WTC11 (cell line): ENCODE measurements around the gene ZBTB24. TPM values are rescaled to one million over a fixed set of nuclear protein-coding genes. Genes with fewer than 3 reads are reported as not detected.

Experiments
- ATAC-seq: fragments of 200-7000 bp; cut with Tn5 transposase; 2 replicates; pipeline ENCODE4 v1.10.0; 2021; ENCODE audit warnings: mild to moderate bottlenecking, moderate library complexity
- CTCF ChIA-PET: fragments of 300-600 bp; sonication (Branson Sonifier 250); formaldehyde crosslinking; loops from one replicate; lab custom pipeline; 2021; ENCODE audit warnings: antibody characterized with exemption; lab: Charles Lee
- POLR2A ChIA-PET: fragments of 350-600 bp; sonication (Branson Sonifier 250); formaldehyde crosslinking; loops from one replicate; lab custom pipeline; 2021; ENCODE audit warnings: antibody characterized with exemption; lab: Charles Lee
- DNase-seq: peaks from one replicate; pipeline ENCODE4 v3.0.0; 2021; ENCODE audit warnings: low spot score
- H3K27ac Mint-ChIP-seq: 2 replicates; pipeline ENCODE4 v1.8.0; 2021; ENCODE audit warnings: mixed read lengths
- H3K27me3 Mint-ChIP-seq: 2 replicates; pipeline ENCODE4 v1.8.0; 2021; ENCODE audit warnings: low read depth, mild to moderate bottlenecking, moderate library complexity, mixed read lengths
- H3K36me3 Mint-ChIP-seq: 2 replicates; pipeline ENCODE4 v1.8.0; 2021; ENCODE audit warnings: mixed read lengths
- H3K4me1 Mint-ChIP-seq: 2 replicates; pipeline ENCODE4 v1.8.0; 2022; ENCODE audit warnings: mixed read lengths
- H3K4me3 Mint-ChIP-seq: 2 replicates; pipeline ENCODE4 v1.8.0; 2021; ENCODE audit warnings: mild to moderate bottlenecking, moderate library complexity, mixed read lengths
- H3K9me3 Mint-ChIP-seq: 2 replicates; pipeline ENCODE4 v1.8.0; 2021; ENCODE audit warnings: mixed read lengths
- ATF1 ChIP-seq: sonication (generic); formaldehyde crosslinking; IDR thresholded peaks from 2 replicates; pipeline ENCODE4 v1.8.1; 2023; ENCODE audit warnings: mild to moderate bottlenecking, moderate library complexity, missing genetic modification reagents
- CBFB ChIP-seq: sonication (generic); formaldehyde crosslinking; IDR thresholded peaks from 2 replicates; pipeline ENCODE4 v1.8.1; 2022; ENCODE audit warnings: mild to moderate bottlenecking, low read depth, missing genetic modification reagents
- FOXJ3 ChIP-seq: sonication (generic); formaldehyde crosslinking; IDR thresholded peaks from 2 replicates; pipeline ENCODE4 v1.9.0; 2021; ENCODE audit warnings: missing genetic modification reagents, mild to moderate bottlenecking, borderline replicate concordance
- GRHL2 ChIP-seq: fragments of 250-450 bp; sonication (Bioruptor Pico); IDR thresholded peaks from 2 replicates; pipeline ENCODE4 v1.8.0; 2022; ENCODE audit warnings: mild to moderate bottlenecking, moderate library complexity; ENCODE audit not compliant: insufficient replicate concordance, severe bottlenecking
- KAT7 ChIP-seq: sonication (generic); formaldehyde crosslinking; IDR thresholded peaks from 2 replicates; pipeline ENCODE4 v1.8.1; 2023; ENCODE audit warnings: missing genetic modification reagents, mild to moderate bottlenecking, borderline replicate concordance
- NFE2L1 ChIP-seq: sonication (generic); formaldehyde crosslinking; IDR thresholded peaks from 2 replicates; pipeline ENCODE4 v1.8.1; 2023; ENCODE audit warnings: missing genetic modification reagents
- NFYB ChIP-seq: sonication (generic); formaldehyde crosslinking; conservative IDR thresholded peaks from 2 replicates; pipeline ENCODE4 v1.8.0; 2022; ENCODE audit warnings: low read depth, missing genetic modification reagents
- NR1H2 ChIP-seq: sonication (generic); formaldehyde crosslinking; IDR thresholded peaks from 2 replicates; pipeline ENCODE4 v1.9.0; 2021; ENCODE audit warnings: mild to moderate bottlenecking, moderate library complexity, missing genetic modification reagents
- NR2C2 ChIP-seq: sonication (generic); formaldehyde crosslinking; IDR thresholded peaks from 2 replicates; pipeline ENCODE4 v1.8.0; 2022; ENCODE audit warnings: mild to moderate bottlenecking, missing genetic modification reagents
- NR3C1 ChIP-seq: sonication (generic); formaldehyde crosslinking; conservative IDR thresholded peaks from 2 replicates; pipeline ENCODE4 v1.8.1; 2023; ENCODE audit warnings: low read depth, mild to moderate bottlenecking, missing genetic modification reagents
- SMAD4 ChIP-seq: sonication (generic); formaldehyde crosslinking; IDR thresholded peaks from 2 replicates; pipeline ENCODE4 v1.8.0; 2022; ENCODE audit warnings: mild to moderate bottlenecking, missing genetic modification reagents
- ZNF138 ChIP-seq: sonication (generic); formaldehyde crosslinking; conservative IDR thresholded peaks from 2 replicates; pipeline ENCODE4 v1.8.1; 2022; ENCODE audit warnings: mild to moderate bottlenecking, moderate library complexity, missing genetic modification reagents
- ZNF232 ChIP-seq: sonication (generic); formaldehyde crosslinking; IDR thresholded peaks from 2 replicates; pipeline ENCODE4 v1.8.0; 2022; ENCODE audit warnings: mild to moderate bottlenecking, missing genetic modification reagents
- ZNF263 ChIP-seq: sonication (generic); formaldehyde crosslinking; IDR thresholded peaks from 2 replicates; pipeline ENCODE4 v1.8.1; 2022; ENCODE audit warnings: low read depth, mild to moderate bottlenecking, moderate library complexity, missing genetic modification reagents
- ZNF423 ChIP-seq: fragments of 250-450 bp; sonication (Bioruptor Pico); IDR thresholded peaks from 2 replicates; pipeline ENCODE4 v2.1.2; 2022; ENCODE audit warnings: mild to moderate bottlenecking, moderate library complexity
- total RNA-seq: library from RNA; stranded (reverse); gene quantifications from 3 replicates; pipeline ENCODE4 v1.2.3, GENCODE V29; 2021
- TF ChIP-seq, protein P1 (sequence below): fragments of 200-600 bp; IDR thresholded peaks from 2 replicates; pipeline ENCODE4 v1.8.0; 2022; ENCODE audit warnings: antibody characterized with exemption
- TF ChIP-seq, protein P2 (sequence below): sonication (generic); formaldehyde crosslinking; IDR thresholded peaks from 2 replicates; pipeline ENCODE4 v1.8.0; 2022; ENCODE audit warnings: missing genetic modification reagents
- TF ChIP-seq, protein P3 (sequence below): sonication (generic); formaldehyde crosslinking; IDR thresholded peaks from 2 replicates; pipeline ENCODE4 v1.8.0; 2022; ENCODE audit warnings: mild to moderate bottlenecking, missing genetic modification reagents
- TF ChIP-seq, protein P4 (sequence below): sonication (generic); formaldehyde crosslinking; IDR thresholded peaks from 2 replicates; pipeline ENCODE4 v1.8.1; 2022; ENCODE audit warnings: missing genetic modification reagents, borderline replicate concordance
- TF ChIP-seq, protein P5 (sequence below): fragments of 250-450 bp; sonication (Bioruptor Pico); conservative IDR thresholded peaks from 2 replicates; pipeline ENCODE4 v1.9.0; 2021; ENCODE audit warnings: mild to moderate bottlenecking

ZBTB24 gene
- total RNA-seq, 1 experiment from 2014 or later: 14.7 TPM

DNA sequence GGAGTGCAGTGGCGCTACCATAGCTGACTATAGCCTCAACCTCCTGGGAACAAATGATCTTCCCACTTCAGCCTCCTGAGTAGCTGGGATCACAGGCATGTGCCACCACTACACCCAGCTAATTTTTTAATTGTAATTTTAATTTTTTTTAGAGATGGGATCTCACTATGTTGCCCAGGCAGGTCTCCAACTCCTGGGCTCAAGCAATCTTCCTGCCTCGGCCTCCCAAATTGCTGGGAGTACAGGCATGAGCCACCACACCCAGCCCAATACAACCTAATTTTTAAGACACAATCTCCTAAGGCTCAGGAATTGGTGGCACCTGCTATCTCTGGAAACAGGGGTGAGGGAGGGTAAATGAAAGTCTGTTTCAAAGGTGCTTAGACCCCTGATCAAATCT is 5.8 kb downstream of the ZBTB24 start:
- ChIA-PET CTCF (no interaction called here), POLR2A (no interaction called here)
- Mint-ChIP-seq H3K27ac (no peak overlapping the region), H3K36me3 (peaks cover 80% of the 10 kb centered on the region), H3K27me3 (no peaks in the 10 kb centered on the region), H3K9me3 (no peaks in the 10 kb centered on the region), H3K4me1 (peaks cover 42% of the 10 kb centered on the region), H3K4me3 (no peak overlapping the region)
- ATAC-seq: no peak
- DNase-seq: no peak
- TF ChIP-seq FOXJ3 (CRISPR knock-in tag) (no peak), ZNF138 (CRISPR knock-in tag) (no peak), NFYB (CRISPR knock-in tag) (no peak), NFE2L1 (CRISPR knock-in tag) (no peak), ATF1 (CRISPR knock-in tag) (no peak), NR3C1 (CRISPR knock-in tag) (no peak), ZNF423 (CRISPR knock-in tag) (no peak), ZNF263 (no peak), NR1H2 (CRISPR knock-in tag) (no peak), NR2C2 (CRISPR knock-in tag) (no peak), ZNF232 (CRISPR knock-in tag) (no peak), GRHL2 (CRISPR knock-in tag) (no peak), SMAD4 (CRISPR knock-in tag) (no peak), KAT7 (CRISPR knock-in tag) (no peak), CBFB (CRISPR knock-in tag) (no peak)
- TF ChIP-seq, protein P1, sequence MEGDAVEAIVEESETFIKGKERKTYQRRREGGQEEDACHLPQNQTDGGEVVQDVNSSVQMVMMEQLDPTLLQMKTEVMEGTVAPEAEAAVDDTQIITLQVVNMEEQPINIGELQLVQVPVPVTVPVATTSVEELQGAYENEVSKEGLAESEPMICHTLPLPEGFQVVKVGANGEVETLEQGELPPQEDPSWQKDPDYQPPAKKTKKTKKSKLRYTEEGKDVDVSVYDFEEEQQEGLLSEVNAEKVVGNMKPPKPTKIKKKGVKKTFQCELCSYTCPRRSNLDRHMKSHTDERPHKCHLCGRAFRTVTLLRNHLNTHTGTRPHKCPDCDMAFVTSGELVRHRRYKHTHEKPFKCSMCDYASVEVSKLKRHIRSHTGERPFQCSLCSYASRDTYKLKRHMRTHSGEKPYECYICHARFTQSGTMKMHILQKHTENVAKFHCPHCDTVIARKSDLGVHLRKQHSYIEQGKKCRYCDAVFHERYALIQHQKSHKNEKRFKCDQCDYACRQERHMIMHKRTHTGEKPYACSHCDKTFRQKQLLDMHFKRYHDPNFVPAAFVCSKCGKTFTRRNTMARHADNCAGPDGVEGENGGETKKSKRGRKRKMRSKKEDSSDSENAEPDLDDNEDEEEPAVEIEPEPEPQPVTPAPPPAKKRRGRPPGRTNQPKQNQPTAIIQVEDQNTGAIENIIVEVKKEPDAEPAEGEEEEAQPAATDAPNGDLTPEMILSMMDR: no peak
- TF ChIP-seq, protein P2, sequence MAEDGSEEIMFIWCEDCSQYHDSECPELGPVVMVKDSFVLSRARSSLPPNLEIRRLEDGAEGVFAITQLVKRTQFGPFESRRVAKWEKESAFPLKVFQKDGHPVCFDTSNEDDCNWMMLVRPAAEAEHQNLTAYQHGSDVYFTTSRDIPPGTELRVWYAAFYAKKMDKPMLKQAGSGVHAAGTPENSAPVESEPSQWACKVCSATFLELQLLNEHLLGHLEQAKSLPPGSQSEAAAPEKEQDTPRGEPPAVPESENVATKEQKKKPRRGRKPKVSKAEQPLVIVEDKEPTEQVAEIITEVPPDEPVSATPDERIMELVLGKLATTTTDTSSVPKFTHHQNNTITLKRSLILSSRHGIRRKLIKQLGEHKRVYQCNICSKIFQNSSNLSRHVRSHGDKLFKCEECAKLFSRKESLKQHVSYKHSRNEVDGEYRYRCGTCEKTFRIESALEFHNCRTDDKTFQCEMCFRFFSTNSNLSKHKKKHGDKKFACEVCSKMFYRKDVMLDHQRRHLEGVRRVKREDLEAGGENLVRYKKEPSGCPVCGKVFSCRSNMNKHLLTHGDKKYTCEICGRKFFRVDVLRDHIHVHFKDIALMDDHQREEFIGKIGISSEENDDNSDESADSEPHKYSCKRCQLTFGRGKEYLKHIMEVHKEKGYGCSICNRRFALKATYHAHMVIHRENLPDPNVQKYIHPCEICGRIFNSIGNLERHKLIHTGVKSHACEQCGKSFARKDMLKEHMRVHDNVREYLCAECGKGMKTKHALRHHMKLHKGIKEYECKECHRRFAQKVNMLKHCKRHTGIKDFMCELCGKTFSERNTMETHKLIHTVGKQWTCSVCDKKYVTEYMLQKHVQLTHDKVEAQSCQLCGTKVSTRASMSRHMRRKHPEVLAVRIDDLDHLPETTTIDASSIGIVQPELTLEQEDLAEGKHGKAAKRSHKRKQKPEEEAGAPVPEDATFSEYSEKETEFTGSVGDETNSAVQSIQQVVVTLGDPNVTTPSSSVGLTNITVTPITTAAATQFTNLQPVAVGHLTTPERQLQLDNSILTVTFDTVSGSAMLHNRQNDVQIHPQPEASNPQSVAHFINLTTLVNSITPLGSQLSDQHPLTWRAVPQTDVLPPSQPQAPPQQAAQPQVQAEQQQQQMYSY (CRISPR knock-in tag): no peak
- TF ChIP-seq, protein P3, sequence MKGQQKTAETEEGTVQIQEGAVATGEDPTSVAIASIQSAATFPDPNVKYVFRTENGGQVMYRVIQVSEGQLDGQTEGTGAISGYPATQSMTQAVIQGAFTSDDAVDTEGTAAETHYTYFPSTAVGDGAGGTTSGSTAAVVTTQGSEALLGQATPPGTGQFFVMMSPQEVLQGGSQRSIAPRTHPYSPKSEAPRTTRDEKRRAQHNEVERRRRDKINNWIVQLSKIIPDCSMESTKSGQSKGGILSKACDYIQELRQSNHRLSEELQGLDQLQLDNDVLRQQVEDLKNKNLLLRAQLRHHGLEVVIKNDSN: no peak
- TF ChIP-seq, protein P4, sequence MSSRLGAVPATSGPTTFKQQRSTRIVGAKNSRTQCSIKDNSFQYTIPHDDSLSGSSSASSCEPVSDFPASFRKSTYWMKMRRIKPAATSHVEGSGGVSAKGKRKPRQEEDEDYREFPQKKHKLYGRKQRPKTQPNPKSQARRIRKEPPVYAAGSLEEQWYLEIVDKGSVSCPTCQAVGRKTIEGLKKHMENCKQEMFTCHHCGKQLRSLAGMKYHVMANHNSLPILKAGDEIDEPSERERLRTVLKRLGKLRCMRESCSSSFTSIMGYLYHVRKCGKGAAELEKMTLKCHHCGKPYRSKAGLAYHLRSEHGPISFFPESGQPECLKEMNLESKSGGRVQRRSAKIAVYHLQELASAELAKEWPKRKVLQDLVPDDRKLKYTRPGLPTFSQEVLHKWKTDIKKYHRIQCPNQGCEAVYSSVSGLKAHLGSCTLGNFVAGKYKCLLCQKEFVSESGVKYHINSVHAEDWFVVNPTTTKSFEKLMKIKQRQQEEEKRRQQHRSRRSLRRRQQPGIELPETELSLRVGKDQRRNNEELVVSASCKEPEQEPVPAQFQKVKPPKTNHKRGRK (CRISPR knock-in tag): no peak
- TF ChIP-seq, protein P5, sequence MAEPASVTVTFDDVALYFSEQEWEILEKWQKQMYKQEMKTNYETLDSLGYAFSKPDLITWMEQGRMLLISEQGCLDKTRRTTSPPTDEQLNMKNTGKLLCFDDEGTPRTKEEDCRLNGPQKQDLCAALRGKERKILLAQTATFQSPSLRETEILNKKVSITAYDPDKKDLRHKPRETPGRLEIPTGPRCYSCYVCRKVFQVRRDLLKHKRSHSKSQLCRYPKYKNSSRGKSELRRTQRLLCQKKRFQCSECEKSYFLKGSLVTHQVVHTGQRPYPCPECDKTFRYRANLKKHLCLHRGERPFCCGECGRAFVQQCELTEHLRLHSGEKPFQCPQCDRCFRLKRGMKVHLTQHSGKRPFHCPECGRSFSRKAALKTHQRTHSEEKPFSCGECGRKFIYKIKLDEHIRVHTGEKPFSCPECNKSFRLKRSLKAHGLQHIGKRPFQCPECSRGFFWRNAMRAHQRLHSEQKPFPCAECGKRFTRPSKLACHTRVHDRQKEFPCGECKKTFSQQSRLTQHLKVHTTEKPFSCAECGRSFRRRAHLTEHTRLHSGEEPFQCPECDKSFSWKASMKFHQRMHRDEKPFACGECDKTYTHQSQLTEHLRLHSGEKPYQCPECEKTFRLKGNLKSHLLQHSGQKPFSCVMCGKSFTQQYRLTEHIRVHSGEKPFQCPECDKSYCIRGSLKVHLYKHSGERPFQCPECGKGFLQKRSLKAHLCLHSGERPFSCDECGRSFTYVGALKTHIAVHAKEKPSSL (CRISPR knock-in tag): no peak
